ENCODE measurements around the gene KREMEN2.

The KREMEN2 gene

DNA sequence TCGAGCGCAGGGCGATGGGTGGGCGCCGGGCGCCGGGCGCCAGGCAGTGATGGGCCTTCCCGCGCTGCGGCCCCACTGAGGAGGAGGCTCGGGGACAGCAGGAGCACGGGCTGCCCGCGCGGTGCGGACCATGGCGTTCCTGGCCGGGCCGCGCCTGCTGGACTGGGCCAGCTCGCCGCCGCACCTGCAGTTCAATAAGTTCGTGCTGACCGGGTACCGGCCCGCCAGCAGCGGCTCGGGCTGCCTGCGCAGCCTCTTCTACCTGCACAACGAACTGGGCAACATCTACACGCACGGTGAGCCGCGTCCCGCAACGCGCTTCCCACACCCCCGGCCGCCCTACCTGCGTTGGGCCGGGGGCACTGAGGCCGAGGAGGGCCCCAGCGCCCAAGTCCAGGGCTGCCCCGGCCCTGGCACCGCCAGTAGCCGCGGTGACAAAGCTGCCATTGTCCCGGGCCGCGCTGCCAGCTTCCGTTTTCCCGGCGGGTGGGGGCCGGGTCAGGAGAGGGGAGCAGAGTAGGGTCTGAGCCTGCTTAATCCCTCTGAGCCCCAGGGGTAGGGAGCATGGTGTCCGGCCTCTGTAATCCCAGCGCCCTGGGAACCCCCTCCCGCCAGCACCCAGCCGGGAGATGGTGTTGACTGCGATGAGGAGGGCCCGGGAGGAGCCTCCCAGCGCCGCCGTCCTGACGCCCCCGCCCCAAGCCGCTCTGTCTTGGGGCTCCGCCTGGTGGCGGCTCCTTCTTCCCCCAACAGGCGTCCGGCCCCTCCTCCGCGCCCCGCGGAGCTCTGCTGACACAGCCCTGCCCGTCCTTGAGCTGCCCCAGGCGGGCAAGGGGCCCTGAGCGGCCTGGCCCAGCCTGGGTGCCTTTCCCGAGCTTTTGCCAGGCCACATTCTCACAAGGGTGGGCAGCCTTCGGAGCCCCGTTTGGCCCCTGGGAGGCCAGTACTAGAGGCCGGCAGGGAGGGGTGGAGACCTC is 5.8 kb downstream of the KREMEN2 start:
- no peak for TF ChIP-seq CEBPB (IDR thresholded peaks at IDR 0.05)
- TF ChIP-seq CREB1 (IDR thresholded peaks at IDR 0.05; ENCODE audit: low read depth), result 0 out of 2 replicates have a peak, but pooled peaks have one; percentile 14
- peak; percentile 52; the same call in 1 of the 2 replicates for TF ChIP-seq EGR1 (IDR thresholded peaks at IDR 0.05)
- TF ChIP-seq RAD21 (IDR thresholded peaks at IDR 0.05; ENCODE audit: low read depth), result peak; percentile 6; the same call in 1 of the 2 replicates
- peak; percentile 84 for TF ChIP-seq ZBTB7A (IDR thresholded peaks at IDR 0.05; ENCODE audit: low read depth)

GRCh38 chr16:2970563-2970962 is 6.5 kb downstream of the KREMEN2 start:
- no peak for TF ChIP-seq NFIC (IDR thresholded peaks at IDR 0.05)
- TF ChIP-seq CREB1 (IDR thresholded peaks at IDR 0.05; ENCODE audit: low read depth), result no peak

GRCh38 chr16:2971134-2971984 is 7.3 kb downstream of the KREMEN2 start:
- no peak for TF ChIP-seq TCF12 (IDR thresholded peaks at IDR 0.05; ENCODE audit: low read depth)
- no peak for TF ChIP-seq FOXM1 (IDR thresholded peaks at IDR 0.05; ENCODE audit: borderline replicate concordance, low read depth)
- TF ChIP-seq EP300 (IDR thresholded peaks at IDR 0.05; ENCODE audit: borderline replicate concordance), result no peak
- TF ChIP-seq CREB1 (IDR thresholded peaks at IDR 0.05; ENCODE audit: low read depth), result no peak
- no peak for TF ChIP-seq USF1 (IDR thresholded peaks at IDR 0.05)
- no peak for TF ChIP-seq RAD21 (IDR thresholded peaks at IDR 0.05; ENCODE audit: low read depth)
- no peak for TF ChIP-seq MAX (IDR thresholded peaks at IDR 0.05)
- no peak for TF ChIP-seq EGR1 (IDR thresholded peaks at IDR 0.05)
- no peak for TF ChIP-seq REST (IDR thresholded peaks at IDR 0.05; ENCODE audit: low read depth)
- no peak for TF ChIP-seq CEBPB (IDR thresholded peaks at IDR 0.05)
- TF ChIP-seq YY1 (IDR thresholded peaks at IDR 0.05; ENCODE audit: low read depth), result no peak
- TF ChIP-seq ZBTB7A (IDR thresholded peaks at IDR 0.05; ENCODE audit: low read depth), result no peak; the same call in 1 of the 2 replicates

GRCh38 chr16:2971985-2972784 is 8.1 kb downstream of the KREMEN2 start:
- TF ChIP-seq NFIC (IDR thresholded peaks at IDR 0.05) (no peak), FOXM1 (IDR thresholded peaks at IDR 0.05; ENCODE audit: borderline replicate concordance, low read depth) (no peak), EP300 (IDR thresholded peaks at IDR 0.05; ENCODE audit: borderline replicate concordance) (no peak), CREB1 (IDR thresholded peaks at IDR 0.05; ENCODE audit: low read depth) (no peak), TCF12 (IDR thresholded peaks at IDR 0.05; ENCODE audit: low read depth) (no peak), EGR1 (IDR thresholded peaks at IDR 0.05) (no peak), USF1 (IDR thresholded peaks at IDR 0.05) (no peak), REST (IDR thresholded peaks at IDR 0.05; ENCODE audit: low read depth) (no peak)

DNA sequence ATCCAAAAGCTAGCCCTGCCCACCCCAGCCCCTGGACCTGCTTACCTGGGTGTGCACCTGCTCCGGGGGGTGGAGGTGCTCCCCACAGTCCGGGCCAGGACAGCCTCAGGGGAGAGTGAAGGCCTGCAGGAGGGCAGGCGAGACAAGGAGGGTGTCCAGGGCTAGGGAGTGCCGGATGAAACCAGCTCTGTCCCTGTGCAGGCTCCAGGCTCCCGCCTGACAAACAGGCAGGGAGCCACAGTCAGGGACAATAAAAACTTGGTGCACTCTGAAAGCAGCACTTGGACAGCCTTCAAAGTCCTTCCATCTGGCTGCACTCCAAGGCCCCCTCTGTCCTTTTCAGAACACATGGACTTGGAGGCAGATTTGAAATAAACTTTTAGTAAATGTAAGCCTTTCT is 9.0 kb downstream of the KREMEN2 start:
- TF ChIP-seq NFIC (IDR thresholded peaks at IDR 0.05), result no peak
- TF ChIP-seq TCF12 (IDR thresholded peaks at IDR 0.05; ENCODE audit: low read depth), result no peak
- no peak for TF ChIP-seq RAD21 (IDR thresholded peaks at IDR 0.05; ENCODE audit: low read depth)
- TF ChIP-seq TAF1 (IDR thresholded peaks at IDR 0.05; ENCODE audit: low read depth), result no peak
- TF ChIP-seq CREB1 (IDR thresholded peaks at IDR 0.05; ENCODE audit: low read depth), result no peak
- no peak for TF ChIP-seq EGR1 (IDR thresholded peaks at IDR 0.05)
- no peak for TF ChIP-seq REST (IDR thresholded peaks at IDR 0.05; ENCODE audit: low read depth)
- TF ChIP-seq TEAD4 (IDR thresholded peaks at IDR 0.05), result no peak
- TF ChIP-seq FOXM1 (IDR thresholded peaks at IDR 0.05; ENCODE audit: borderline replicate concordance, low read depth), result no peak
- no peak for TF ChIP-seq YY1 (IDR thresholded peaks at IDR 0.05; ENCODE audit: low read depth)
- TF ChIP-seq USF1 (IDR thresholded peaks at IDR 0.05), result no peak
- no peak for TF ChIP-seq MAX (IDR thresholded peaks at IDR 0.05)
- no peak for TF ChIP-seq EP300 (IDR thresholded peaks at IDR 0.05; ENCODE audit: borderline replicate concordance)
- TF ChIP-seq ZBTB7A (IDR thresholded peaks at IDR 0.05; ENCODE audit: low read depth), result no peak
- TF ChIP-seq CEBPB (IDR thresholded peaks at IDR 0.05), result no peak
